ENCODE results near the gene UBALD2. TPM values are rescaled to one million over a fixed set of nuclear protein-coding genes. Genes with fewer than 3 reads are reported as not detected.

The UBALD2 gene
- polyA plus RNA-seq, 1 of the 3 experiments (the other 2 are of a cell fraction): 27.0 TPM

DNA sequence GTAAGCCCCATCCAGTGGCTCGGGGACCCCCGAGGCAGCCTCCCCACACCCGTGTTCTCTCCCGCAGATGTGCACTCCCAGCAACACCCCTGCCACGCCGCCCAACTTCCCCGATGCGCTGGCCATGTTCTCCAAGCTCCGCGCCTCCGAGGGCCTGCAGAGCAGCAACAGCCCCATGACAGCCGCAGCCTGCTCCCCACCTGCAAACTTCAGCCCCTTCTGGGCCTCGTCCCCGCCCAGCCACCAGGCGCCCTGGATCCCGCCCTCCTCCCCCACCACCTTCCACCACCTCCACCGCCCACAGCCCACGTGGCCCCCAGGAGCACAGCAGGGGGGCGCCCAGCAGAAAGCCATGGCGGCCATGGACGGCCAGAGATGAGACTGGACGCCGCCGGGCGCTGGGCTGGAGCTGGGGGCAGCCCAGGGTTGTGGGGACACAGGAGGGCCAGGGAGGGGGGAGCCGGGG is 5.0 kb downstream of the UBALD2 start:
- Histone ChIP-seq H3K9ac (no peak overlapping the region), H3K4me3 (ENCODE audit: low read depth in 2 of 2, low read length in 1 of 2) (no peak overlapping the region), H3K27me3 (ENCODE audit: insufficient read depth) (no peaks in the 10 kb centered on the region), H3K27ac (ENCODE audit: low read depth in 2 of 2, low read length in 1 of 2) (no peak overlapping the region), H3K9me3 (no peaks in the 10 kb centered on the region), H2AFZ (ENCODE audit: low read depth) (no peak overlapping the region), H3K4me2 (no peak overlapping the region), H3K36me3 (replicated peaks in 1 of 2; ENCODE audit: control insufficient read depth in 1 of 2, insufficient read depth in 2 of 2, low read length in 1 of 2) (peaks cover 8 to 23% of the 10 kb centered on the region in 2 experiments), H3K4me1 (ENCODE audit: control insufficient read depth in 1 of 2, insufficient read depth in 2 of 2, low read depth in 1 of 2, low read length in 1 of 2) (peaks cover 19% of the 10 kb centered on the region in 2 experiments; a peak in 3 of 4 replicates), H4K20me1 (ENCODE audit: insufficient read depth) (peaks cover 13% of the 10 kb centered on the region; the same call in 1 of the 2 replicates), H3K79me2 (ENCODE audit: insufficient read depth) (peaks cover 57% of the 10 kb centered on the region), H3F3A (replicated peaks; ENCODE audit: insufficient read depth) (peaks cover 9% of the 10 kb centered on the region), H3K9me2 (no peaks in the 10 kb centered on the region)
- DNase-seq: peak; percentile 47
- no peak for TF ChIP-seq NRF1 (IDR thresholded peaks at IDR 0.05; ENCODE audit: low read depth, low read length)
- TF ChIP-seq, protein P1, sequence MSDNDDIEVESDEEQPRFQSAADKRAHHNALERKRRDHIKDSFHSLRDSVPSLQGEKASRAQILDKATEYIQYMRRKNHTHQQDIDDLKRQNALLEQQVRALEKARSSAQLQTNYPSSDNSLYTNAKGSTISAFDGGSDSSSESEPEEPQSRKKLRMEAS (IDR thresholded peaks at IDR 0.05; ENCODE audit: low read depth): no peak
- TF ChIP-seq FOXJ3 (CRISPR knock-in tag; IDR thresholded peaks at IDR 0.05): no peak
- no peak for TF ChIP-seq NFIC (IDR thresholded peaks at IDR 0.05; ENCODE audit: borderline replicate concordance)
- TF ChIP-seq, protein P2, sequence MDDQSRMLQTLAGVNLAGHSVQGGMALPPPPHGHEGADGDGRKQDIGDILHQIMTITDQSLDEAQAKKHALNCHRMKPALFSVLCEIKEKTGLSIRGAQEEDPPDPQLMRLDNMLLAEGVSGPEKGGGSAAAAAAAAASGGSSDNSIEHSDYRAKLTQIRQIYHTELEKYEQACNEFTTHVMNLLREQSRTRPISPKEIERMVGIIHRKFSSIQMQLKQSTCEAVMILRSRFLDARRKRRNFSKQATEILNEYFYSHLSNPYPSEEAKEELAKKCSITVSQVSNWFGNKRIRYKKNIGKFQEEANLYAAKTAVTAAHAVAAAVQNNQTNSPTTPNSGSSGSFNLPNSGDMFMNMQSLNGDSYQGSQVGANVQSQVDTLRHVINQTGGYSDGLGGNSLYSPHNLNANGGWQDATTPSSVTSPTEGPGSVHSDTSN (IDR thresholded peaks at IDR 0.05): no peak
- TF ChIP-seq JUND (IDR thresholded peaks at IDR 0.05): no peak
- TF ChIP-seq TEAD4 (IDR thresholded peaks at IDR 0.05; ENCODE audit: borderline replicate concordance, insufficient read depth): no peak
- no peak for TF ChIP-seq TCF12 (IDR thresholded peaks at IDR 0.05)
- TF ChIP-seq, protein P3, sequence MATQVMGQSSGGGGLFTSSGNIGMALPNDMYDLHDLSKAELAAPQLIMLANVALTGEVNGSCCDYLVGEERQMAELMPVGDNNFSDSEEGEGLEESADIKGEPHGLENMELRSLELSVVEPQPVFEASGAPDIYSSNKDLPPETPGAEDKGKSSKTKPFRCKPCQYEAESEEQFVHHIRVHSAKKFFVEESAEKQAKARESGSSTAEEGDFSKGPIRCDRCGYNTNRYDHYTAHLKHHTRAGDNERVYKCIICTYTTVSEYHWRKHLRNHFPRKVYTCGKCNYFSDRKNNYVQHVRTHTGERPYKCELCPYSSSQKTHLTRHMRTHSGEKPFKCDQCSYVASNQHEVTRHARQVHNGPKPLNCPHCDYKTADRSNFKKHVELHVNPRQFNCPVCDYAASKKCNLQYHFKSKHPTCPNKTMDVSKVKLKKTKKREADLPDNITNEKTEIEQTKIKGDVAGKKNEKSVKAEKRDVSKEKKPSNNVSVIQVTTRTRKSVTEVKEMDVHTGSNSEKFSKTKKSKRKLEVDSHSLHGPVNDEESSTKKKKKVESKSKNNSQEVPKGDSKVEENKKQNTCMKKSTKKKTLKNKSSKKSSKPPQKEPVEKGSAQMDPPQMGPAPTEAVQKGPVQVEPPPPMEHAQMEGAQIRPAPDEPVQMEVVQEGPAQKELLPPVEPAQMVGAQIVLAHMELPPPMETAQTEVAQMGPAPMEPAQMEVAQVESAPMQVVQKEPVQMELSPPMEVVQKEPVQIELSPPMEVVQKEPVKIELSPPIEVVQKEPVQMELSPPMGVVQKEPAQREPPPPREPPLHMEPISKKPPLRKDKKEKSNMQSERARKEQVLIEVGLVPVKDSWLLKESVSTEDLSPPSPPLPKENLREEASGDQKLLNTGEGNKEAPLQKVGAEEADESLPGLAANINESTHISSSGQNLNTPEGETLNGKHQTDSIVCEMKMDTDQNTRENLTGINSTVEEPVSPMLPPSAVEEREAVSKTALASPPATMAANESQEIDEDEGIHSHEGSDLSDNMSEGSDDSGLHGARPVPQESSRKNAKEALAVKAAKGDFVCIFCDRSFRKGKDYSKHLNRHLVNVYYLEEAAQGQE (IDR thresholded peaks at IDR 0.05; ENCODE audit: low read depth, low read length): no peak
- TF ChIP-seq CHD2 (IDR thresholded peaks at IDR 0.05; ENCODE audit: low read length, partially characterized antibody): no peak
- TF ChIP-seq RAD21 (IDR thresholded peaks at IDR 0.05; ENCODE audit: low read length): no peak
- no peak for TF ChIP-seq ELF1 (IDR thresholded peaks at IDR 0.05)
- TF ChIP-seq, protein P4, sequence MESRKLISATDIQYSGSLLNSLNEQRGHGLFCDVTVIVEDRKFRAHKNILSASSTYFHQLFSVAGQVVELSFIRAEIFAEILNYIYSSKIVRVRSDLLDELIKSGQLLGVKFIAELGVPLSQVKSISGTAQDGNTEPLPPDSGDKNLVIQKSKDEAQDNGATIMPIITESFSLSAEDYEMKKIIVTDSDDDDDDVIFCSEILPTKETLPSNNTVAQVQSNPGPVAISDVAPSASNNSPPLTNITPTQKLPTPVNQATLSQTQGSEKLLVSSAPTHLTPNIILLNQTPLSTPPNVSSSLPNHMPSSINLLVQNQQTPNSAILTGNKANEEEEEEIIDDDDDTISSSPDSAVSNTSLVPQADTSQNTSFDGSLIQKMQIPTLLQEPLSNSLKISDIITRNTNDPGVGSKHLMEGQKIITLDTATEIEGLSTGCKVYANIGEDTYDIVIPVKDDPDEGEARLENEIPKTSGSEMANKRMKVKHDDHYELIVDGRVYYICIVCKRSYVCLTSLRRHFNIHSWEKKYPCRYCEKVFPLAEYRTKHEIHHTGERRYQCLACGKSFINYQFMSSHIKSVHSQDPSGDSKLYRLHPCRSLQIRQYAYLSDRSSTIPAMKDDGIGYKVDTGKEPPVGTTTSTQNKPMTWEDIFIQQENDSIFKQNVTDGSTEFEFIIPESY (IDR thresholded peaks at IDR 0.05; ENCODE audit: borderline replicate concordance, low read depth): no peak
- no peak for TF ChIP-seq SMC3 (IDR thresholded peaks at IDR 0.05; ENCODE audit: low read depth, low read length)
- no peak for TF ChIP-seq MXI1 (IDR thresholded peaks at IDR 0.05; ENCODE audit: low read depth, low read length)
- no peak for TF ChIP-seq EP300 (IDR thresholded peaks at IDR 0.05; ENCODE audit: borderline replicate concordance in 1 of 2, low read depth in 1 of 2, low read length in 1 of 2)
- TF ChIP-seq, protein P5, sequence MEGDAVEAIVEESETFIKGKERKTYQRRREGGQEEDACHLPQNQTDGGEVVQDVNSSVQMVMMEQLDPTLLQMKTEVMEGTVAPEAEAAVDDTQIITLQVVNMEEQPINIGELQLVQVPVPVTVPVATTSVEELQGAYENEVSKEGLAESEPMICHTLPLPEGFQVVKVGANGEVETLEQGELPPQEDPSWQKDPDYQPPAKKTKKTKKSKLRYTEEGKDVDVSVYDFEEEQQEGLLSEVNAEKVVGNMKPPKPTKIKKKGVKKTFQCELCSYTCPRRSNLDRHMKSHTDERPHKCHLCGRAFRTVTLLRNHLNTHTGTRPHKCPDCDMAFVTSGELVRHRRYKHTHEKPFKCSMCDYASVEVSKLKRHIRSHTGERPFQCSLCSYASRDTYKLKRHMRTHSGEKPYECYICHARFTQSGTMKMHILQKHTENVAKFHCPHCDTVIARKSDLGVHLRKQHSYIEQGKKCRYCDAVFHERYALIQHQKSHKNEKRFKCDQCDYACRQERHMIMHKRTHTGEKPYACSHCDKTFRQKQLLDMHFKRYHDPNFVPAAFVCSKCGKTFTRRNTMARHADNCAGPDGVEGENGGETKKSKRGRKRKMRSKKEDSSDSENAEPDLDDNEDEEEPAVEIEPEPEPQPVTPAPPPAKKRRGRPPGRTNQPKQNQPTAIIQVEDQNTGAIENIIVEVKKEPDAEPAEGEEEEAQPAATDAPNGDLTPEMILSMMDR (IDR thresholded peaks at IDR 0.05): no peak
- TF ChIP-seq YY1 (IDR thresholded peaks at IDR 0.05; ENCODE audit: low read depth): no peak
- ChIA-PET CTCF (interaction anchor here (2.2 to 7.0 kb wide), 3 partner anchors 10 to 149 kb away, joined by 8 to 130 read pairs (median 15); no protein-coding TSS in a partner anchor), POLR2A (interaction anchor here (0.6 kb wide), 1 partner anchor 163 kb away, joined by 3 read pairs; no protein-coding TSS in a partner anchor)
- 93% methylated on average over 26 of the region's 26 CpGs for WGBS (ENCODE audit: low lambda C conversion rate)
